Ovary (tissue), 9 donors: Measurements from ENCODE around the gene SLC38A10. TPM values are rescaled to one million over a fixed set of nuclear protein-coding genes. Genes with fewer than 3 reads are reported as not detected.

ENCODE experiments used
- DNase-seq, 5 donors: peaks; one replicate each; pipeline ENCODE4 v3.0.0-alpha.2; 2019 to 2020
- H3K27ac ChIP-seq, 2 donors: fragments of 200-600 bp; one replicate each; pipeline versions ENCODE4 v1.5.1 to v1.8.0; 2019 to 2022
- H3K27me3 ChIP-seq: fragments of 200-600 bp; one replicate; pipeline ENCODE4 v1.8.0; 2022
- H3K36me3 ChIP-seq: fragments of 200-600 bp; sonication (generic); one replicate; pipeline ENCODE4 v1.5.1; 2019
- H3K4me1 ChIP-seq: one replicate; pipeline ENCODE4 v1.8.1; 2013; ENCODE audit warnings: mild to moderate bottlenecking, moderate library complexity; ENCODE audit not compliant: insufficient read depth
- H3K4me3 ChIP-seq: fragments of 200-600 bp; sonication (generic); one replicate; pipeline ENCODE4 v1.5.1; 2017
- H3K9me3 ChIP-seq, 2 donors: fragments of 200-600 bp in 1 of 2; sonication (generic) in 1 of 2; one replicate each; pipeline versions ENCODE4 v1.5.1 to v1.8.1; 2013 to 2019; ENCODE audit warnings: mild to moderate bottlenecking in 1 of 2, moderate library complexity in 1 of 2
- CTCF ChIP-seq, 3 donors: fragments of 450-650 bp in 2 of 3; fragments of 200-600 bp in 1 of 3; IDR thresholded peaks; one replicate each; pipeline versions ENCODE4 v1.5.1 to v1.8.0; 2016 to 2022; ENCODE audit warnings: antibody characterized with exemption in 3 of 3, mild to moderate bottlenecking in 1 of 3
- EP300 ChIP-seq: sonication (generic); formaldehyde crosslinking; IDR thresholded peaks from one replicate; pipeline ENCODE4 v1.6.1; 2017; ENCODE audit warnings: antibody characterized with exemption
- POLR2A ChIP-seq: fragments of 450-650 bp; IDR thresholded peaks from one replicate; pipeline ENCODE4 v1.6.1; 2017; ENCODE audit warnings: antibody characterized with exemption, mild to moderate bottlenecking, moderate library complexity
- WGBS, 3 donors: extraction: QIAGEN DNeasy Blood & Tissue Kit in 1 of 3; methylation state at CpG; one replicate each; pipeline versions ENCODE4 v1.1.5 to v1.1.7; 2013 to 2017; 5-methylcytosine and 5-hydroxymethylcytosine counted together
- intact Hi-C, 4 donors: fragments of 100-400 bp; cut with DNase I; formaldehyde crosslinking; loops; one replicate each; pipeline versions ENCODE4 v1.11.0 to v1.15.1; 2022 to 2023
- polyA plus RNA-seq, 2 donors: library from polyadenylated mRNA; stranded (reverse); fragments of 200-250 nt in 1 of 2; fragments of 350-450 nt in 1 of 2; fragmentation: Illumina TruSeq in 1 of 2; extraction: RNeasy Lipid Tissue Mini Kit (QIAGEN cat#74804) in 1 of 2; gene quantifications; one replicate each; pipeline ENCODE4 v1.2.3, GENCODE V29; 2013 to 2014
- total RNA-seq, 7 donors: library from RNA; depleted of rRNA in 2 of 7; stranded (reverse); fragments of >200 nt in 2 of 7; fragmentation: NEBNext Ultra II Directional in 3 of 7; extraction: Animal tissue kit (Norgen Biotek cat#: 25700) in 3 of 7; gene quantifications; one replicate each; pipeline versions ENCODE4 v1.1.0 to v1.2.4, GENCODE V29; 2016 to 2023
- donor health status: DM: no; HTN: no; CAD: no; lungs with moderate emphysema.
- donor health status: DM: no; HTN: no; CAD: no.
- donor health status: Bipolar disorder and iron deficiency.
- donor health status: DM: yes; HTN: yes; CAD: no.
- donor health status: DM: no; HTN: no; CAD: no.
- donor health status: DM: yes; HTN: yes; CAD: no.

SLC38A10 gene
- total and polyA plus RNA-seq, 9 donors = 11.5 to 75.7 (median 64.3) TPM

DNA sequence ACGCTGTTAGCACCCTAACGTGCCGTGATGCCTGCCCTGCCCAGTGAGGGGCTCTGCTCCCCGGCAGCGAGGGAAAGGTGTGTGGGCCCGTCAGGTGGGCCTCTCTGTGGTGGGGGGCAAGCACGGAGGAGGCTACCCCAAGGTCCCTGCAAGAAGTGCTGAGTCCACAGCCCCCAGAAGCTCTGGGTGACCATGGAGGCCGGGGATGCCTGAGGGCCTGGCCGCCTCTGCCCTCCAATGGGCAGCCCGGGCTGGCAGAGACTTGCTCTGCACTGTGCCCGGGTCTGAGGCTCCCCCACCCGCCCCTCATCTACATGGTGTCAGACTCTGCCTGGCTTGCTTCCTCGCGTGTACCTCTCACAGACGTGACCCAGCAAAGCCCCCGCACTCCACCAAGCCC lies 12.2 kb downstream of the SLC38A10 start:
- no peak for DNase-seq
- Histone ChIP-seq H3K9me3 (no peaks in the 10 kb centered on the region), H3K4me3 (no peak overlapping the region), H3K27me3 (no peaks in the 10 kb centered on the region), H3K27ac (no peak overlapping the region), H3K36me3 (no peaks in the 10 kb centered on the region), H3K4me1 (peaks cover 9% of the 10 kb centered on the region)
- no peak for TF ChIP-seq POLR2A
- no peak for TF ChIP-seq CTCF (IDR thresholded peaks at IDR 0.05)
- TF ChIP-seq EP300 = no peak
- WGBS, 3 donors = 92 to 93% (median 93%) methylated on average over 16 of the region's 16 CpGs
- intact Hi-C loops = no loop called here

- H3K36me3 ChIP-seq = no peaks in the 10 kb centered on the region
- no peaks in the 10 kb centered on the region for H3K27me3 ChIP-seq
- H3K27ac ChIP-seq = no peak overlapping the region
- 93 to 98% (median 94%) methylated on average over 32 to 33 of the region's 33 CpGs for WGBS, 3 donors
- peaks cover 12% of the 10 kb centered on the region for H3K4me1 ChIP-seq
- no peak overlapping the region for H3K4me3 ChIP-seq
- intact Hi-C loops = no loop called here
- TF ChIP-seq CTCF (IDR thresholded peaks at IDR 0.05) (no peak), EP300 (no peak), POLR2A (no peak)
- no peak for DNase-seq
- no peaks in the 10 kb centered on the region for H3K9me3 ChIP-seq
Measured at GRCh38 chr17:81282141-81282540, 13.0 kb downstream of the SLC38A10 start.

DNA sequence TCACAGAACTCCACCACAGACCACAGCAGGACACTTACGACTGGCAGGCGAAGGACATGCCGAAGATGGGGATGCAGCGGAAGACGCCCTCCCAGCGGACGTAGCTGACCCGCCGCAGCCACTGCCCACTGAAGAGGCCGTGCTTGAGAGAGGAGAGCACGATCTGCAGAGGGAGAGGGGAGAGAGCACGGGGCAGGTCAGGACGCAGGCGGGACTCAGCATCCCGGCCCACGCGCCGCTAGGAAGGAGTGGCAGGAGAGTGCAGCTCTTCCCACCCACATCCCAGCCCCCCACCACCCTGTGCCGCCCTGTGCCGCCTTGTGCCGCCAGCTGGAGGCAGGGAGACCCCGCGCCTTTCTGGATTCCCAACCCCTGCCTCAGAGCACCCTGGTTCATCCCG lies 14.5 kb downstream of the SLC38A10 start:
- Histone ChIP-seq H3K4me1 (peaks cover 11% of the 10 kb centered on the region), H3K9me3 (no peaks in the 10 kb centered on the region), H3K4me3 (no peak overlapping the region), H3K36me3 (no peaks in the 10 kb centered on the region), H3K27ac (no peak overlapping the region), H3K27me3 (no peaks in the 10 kb centered on the region)
- no peak for DNase-seq
- TF ChIP-seq EP300 (no peak), POLR2A (no peak), CTCF (IDR thresholded peaks at IDR 0.05) (no peak)
- 91 to 92% (median 91%) methylated on average over 22 to 24 of the region's 24 CpGs for WGBS, 3 donors
- intact Hi-C loops = no loop called here

DNA sequence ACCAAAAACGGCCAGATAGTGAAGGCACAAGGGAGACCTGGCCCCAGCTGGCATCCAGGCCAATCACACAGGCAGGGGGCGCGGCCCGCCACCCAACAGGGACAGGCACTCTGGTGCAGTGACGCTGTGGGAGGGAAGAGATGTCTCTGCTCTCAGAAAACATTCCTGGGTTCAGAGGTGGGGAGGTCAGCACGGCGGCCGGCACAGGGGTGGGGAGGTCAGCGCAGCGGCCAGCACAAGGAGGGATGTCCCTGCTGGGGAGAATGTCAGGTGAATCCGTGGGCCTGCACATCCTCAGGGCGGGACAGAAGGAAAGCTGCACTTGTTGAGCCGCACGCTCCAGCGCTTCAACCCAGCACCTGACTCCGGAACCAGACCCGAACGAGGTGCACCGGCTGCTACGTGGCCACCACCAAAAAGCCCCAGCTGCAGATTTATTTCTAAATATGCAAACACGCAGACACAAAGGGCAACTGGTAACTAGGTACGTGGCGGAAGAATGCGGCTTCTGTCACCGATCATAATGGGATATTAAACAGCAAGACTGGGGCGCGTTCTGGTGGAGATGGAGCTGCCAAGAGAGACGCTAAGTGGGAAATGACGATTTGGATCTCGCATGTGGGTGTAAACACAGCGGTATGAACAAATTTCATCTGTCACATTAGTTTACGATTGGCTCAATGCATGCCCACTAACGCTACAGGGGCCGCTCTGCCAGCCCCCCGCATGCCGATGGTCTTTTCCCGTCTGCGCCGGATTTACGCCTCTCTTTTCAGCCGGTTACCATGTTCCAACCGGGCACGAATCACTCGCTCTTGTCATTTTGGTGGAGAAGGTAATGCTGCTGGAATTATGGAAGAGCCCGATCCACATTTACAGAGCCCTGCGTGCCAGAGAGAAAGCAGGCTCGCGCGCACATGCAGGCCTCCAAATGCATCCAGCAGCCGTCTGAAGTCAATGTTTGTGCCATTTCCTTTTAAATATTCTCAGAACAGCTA lies 15.5 kb downstream of the SLC38A10 start:
- no peak overlapping the region for H3K27ac ChIP-seq
- H3K27me3 ChIP-seq = no peaks in the 10 kb centered on the region
- intact Hi-C loops = no loop called here
- H3K4me3 ChIP-seq = no peak overlapping the region
- no peaks in the 10 kb centered on the region for H3K36me3 ChIP-seq
- TF ChIP-seq POLR2A = no peak
- TF ChIP-seq CTCF (IDR thresholded peaks at IDR 0.05) = no peak
- TF ChIP-seq EP300 = no peak
- no peak for DNase-seq
- whole genome bisulfite sequencing, 3 donors = 94 to 95% (median 95%) methylated on average over 50 of the region's 50 CpGs
- H3K9me3 ChIP-seq = no peaks in the 10 kb centered on the region
- H3K4me1 ChIP-seq = peaks cover 9% of the 10 kb centered on the region
